ENCODE data around the gene SNAPC2.
"Not testable (repeated sequence)": the region's sequence is repeated elsewhere in the genome, so short reads cannot be mapped to it uniquely, and the experiment has no call there.

The SNAPC2 gene

GRCh38 chr19:7910321-7911161 lies 9.6 kb upstream of the SNAPC2 start:
- DNase-seq, result no peak

DNA sequence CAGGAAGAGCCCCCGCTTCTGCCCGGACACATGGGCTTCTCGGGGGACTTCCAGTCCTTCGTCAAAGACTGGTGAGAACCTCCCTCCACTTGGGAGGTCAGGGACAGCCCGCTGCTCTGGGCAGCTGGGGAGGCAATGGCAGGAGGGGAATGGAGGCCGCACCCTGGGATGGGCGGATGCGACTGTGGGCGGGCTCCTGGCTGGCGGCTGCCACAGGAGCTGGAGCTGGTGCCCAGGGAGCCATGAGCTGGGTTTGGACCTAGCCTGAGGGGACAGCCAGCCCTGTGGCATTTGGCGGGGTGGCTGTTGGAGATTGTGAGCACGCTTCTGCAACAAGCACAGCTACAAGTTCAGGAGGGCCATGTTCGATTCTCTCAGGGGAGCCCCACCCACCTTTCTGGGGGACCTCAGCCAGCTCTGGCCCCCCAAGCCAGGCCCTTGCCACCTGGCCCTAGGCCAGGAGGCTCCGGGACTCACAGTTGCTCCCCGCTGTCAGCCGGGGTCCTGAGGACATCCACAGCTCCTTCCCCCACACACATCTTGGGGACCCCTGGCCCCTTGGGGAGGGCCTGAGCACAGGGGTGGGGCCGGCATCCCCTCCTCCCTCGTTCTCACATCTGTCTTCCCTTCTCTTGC lies 8.5 kb upstream of the SNAPC2 start:
- DNase-seq, result no peak

DNA sequence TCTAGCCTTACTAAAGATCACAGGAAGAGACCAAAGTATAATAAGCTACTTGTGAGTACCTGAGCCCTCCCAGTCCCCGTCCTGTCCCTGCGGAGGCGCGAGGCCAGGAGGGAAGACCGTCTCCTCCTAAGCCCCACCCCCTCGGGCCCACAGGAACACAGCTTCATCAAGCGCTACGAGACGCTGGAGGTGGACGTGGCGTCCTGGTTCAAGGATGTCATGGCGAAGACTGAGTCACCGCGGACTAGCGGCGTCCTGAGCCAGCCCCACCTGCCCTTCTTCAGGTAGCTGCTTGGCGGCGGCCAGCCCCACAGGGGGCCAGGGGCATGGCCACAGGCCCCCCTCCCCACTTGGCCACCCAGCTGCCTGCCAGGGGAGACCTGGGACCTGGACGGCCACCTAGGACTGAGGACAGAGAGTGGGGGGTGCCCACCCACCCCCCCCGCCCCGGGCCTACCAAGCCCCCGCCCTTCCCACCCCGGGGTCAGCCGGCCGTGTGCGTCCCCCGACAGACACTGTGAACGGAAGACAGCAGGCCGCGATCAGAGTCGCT lies 7.9 kb upstream of the SNAPC2 start:
- no peak for DNase-seq

DNA sequence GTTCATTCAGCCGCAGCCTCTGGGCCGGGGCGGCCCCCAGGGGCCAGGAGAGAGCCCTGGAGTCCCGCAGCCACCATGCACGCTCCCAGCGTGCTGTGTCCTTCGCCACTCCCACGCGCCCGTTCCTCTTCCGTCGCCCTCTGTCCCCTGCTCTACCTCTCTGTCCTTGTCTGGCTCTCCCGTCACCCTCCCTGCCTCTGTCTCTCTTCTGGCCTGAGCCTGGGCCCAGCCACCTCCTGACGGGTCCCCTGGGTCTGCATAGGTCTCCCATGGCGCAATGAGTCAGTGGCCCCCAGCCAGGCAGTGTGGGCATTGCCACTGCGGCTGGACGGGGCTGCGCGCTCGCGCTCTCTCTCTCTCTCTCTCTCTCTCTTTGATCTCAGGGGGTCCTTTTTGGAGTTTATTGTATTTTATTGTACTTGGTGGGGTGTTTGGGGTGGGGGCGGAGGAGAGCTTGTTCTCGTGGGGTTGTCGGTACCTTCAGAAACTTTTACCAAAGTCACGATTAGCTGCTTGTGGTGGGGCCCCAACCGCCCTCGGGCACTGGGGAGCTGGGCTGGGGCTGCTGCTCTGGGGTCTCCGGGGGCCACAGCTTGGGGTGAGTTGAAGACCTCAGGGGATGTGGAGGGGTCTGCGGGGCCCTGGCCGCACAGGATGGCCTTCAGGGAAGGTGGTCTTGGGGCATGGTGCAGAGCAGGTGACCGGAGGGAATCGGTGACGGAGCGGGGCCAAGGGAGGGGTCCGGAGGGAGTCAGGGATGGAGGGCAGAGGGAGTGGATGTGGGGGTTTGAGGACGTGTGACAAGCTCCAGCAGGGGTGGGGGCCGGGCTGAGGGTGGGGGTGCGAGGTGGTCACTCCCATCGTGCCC lies 7.2 kb upstream of the SNAPC2 start:
- no peak for DNase-seq

GRCh38 chr19:7913652-7914051 lies 6.5 kb upstream of the SNAPC2 start:
- no peak for DNase-seq

DNA sequence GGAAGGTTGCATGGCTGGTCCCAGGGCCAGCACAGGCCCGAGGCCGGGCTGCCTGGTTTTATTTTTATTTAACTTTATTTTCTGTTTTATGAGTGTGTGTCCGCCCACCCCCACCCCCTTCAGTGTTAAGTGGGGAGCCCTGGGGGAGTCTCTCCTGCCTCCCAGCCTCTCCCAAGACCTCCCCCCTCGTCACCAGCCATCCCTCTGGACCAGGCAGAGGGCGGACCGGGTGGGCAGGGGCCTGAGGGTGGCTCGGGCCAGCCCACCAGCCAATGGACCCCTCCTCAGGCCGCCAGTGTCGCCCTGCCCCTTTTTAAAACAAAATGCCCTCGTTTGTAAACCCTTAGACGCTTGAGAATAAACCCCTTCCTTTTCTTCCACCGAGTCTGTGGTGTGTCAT lies 6.0 kb upstream of the SNAPC2 start:
- DNase-seq, result no peak

DNA sequence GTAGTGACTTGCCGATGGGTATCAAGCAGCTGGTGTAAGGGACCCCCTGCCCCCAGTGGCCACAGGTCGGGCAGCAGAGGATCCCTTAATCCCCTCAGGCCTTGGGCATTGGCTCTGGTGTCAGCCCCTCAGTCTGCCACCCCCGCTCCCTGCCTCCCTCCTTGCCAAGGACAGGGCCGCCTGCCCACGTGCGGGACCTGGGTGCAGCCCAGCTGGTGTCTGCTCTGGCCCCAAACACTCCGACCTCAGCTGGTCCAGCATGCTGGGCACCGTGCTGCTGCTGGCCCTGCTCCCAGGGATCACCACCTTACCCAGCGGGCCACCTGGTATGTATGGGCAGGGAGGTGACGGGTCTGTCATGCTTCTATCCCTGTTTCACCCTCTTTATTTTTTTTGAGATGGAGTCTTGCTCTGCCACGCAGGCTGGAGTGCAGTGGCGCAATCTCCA lies 5.5 kb upstream of the SNAPC2 start, which contains the start of gene TGFBR3L:
TSS of gene TGFBR3L (plus strand) at position 233 of the 448 bp plus-strand sequence.
- no peak for DNase-seq

GRCh38 chr19:7915250-7916102 lies 4.7 kb upstream of the SNAPC2 start:
- DNase-seq, result no peak

DNA sequence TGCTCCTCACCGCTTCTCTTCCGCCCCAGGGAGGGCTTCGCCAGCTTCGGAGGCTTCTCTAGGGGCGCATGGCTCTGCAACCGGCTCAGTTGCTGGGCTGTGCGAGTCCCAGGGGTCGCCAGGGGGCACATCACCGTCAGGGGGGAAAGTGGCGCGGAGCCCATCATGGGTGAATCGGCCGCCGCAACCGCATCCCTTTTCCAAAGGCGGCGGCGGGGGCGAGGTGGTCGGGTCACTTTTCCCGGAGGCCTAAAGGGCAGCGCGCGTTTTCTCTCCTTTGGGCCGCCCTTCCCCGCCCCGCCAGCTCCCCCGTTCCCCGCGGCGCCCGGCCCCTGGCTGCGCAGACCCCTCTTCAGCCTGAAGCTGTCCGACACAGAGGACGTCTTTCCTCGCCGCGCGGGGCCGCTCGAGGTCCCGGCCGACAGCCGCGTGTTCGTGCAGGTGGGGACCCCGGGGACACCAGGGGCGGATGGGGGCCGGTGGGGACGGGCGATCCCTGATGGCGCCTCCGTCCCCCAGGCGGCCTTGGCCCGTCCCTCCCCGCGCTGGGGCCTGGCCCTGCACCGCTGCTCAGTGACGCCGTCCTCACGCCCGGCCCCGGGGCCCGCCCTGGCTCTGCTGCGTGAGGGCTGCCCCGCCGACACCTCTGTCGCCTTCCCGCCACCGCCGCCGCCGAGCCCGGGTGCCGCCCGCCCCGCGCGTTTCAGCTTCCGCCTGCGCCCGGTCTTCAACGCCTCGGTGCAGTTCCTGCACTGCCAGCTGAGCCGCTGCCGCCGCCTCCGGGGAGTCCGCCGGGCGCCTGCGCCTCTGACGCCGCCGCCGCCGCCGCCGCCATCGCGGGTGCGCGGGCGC lies 3.8 kb upstream of the SNAPC2 start:
- peak; percentile 71 for DNase-seq

DNA sequence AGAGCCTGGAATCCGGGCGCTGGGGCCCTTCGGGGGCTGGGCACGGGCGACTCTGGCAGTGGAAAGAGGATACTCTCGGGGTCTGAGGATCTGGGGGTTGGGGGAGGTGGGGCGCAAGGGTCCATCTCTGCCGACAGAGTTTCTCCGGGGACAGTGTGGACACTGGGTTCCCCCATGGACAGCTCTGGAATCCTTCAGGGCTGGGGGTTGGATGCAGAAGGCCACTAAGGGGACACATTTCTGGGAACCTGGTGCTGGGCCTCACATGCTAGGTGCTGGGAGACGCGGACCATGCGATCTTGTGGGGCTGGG lies 3.2 kb upstream of the SNAPC2 start:
- DNase-seq, result no peak

DNA sequence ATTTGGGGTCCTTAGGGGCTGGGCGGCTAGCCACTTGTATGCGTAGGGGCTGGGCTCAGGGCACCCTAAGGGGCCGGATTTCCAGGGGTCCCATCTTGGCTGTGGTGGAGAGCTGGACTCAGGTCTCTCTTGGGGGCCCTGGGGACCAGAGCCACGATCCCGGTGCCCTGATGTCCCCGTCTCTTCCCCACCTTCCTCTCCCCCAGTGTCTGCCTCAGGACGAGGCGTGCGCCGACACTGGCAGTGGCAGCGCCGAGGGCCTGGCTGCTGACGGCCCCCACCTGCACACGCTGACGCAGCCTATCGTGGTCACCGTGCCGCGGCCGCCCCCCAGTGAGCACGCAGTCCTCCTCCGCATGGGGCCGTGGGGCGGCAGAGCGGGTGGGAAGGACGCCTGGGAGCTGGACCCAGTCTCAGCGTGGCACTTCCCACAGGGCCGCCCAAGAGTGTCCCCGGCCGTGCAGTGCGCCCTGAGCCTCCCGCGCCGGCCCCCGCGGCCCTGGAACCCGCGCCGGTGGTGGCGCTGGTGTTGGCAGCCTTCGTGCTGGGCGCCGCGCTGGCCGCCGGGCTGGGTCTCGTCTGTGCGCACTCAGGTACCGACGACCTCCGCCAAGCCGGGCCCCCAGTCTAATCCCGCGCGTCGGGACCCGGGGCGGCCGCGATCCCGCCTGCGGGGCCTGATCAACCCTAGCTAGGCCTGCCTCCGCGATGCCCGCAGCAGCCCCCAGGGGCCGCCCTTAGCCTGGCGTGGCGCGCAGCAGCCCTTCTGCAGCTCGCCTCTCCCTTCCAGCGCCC lies 2.7 kb upstream of the SNAPC2 start:
- peak; percentile 64 for DNase-seq

GRCh38 chr19:7918062-7918614 lies 2.0 kb upstream of the SNAPC2 start:
- not testable (repeated sequence) for DNase-seq

GRCh38 chr19:7918615-7919421 lies 1.3 kb upstream of the SNAPC2 start:
- no peak for DNase-seq

DNA sequence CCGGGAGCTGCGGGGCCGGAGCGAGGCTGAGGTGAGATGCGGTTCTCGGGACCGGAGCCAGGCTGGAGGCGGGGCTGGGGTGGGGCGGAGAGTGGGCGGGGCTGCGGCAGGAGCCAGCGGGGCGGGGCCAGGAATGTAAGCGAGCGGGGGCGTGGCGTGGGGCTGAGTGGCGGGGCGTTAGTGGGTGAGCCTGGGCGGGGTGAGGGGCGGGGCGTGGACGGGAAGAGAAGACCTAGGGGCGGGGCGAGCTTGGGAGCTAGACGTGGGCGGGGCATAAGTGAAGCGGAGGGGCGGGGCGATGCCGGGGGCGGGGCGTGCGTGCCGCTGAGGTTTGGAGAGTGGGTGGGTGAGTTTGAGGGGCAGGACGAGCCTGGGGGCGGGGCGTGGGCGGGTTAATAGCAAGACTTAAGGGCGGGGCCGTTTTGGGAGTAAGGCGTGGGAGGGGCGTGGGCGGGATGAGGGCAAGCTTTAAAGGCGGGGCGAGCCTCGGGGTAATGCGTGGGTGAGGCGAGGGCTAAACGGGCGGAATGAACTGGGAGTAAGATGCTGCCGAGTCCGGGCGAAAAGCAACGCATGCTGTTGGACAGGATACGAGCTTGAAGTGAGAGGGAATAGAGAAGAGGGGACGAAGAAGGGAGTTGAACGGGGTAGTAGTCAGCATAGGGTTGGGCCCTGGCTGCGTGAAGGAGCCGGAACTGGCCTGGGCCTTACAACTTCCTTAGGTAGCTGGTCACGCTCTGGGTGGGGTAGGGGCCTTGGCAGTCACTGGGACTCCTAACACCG lies 572 bp downstream of the SNAPC2 start:
- peak; percentile 99 for DNase-seq

- DNase-seq, result no peak
Measured at GRCh38 chr19:7921302-7921966, 1.3 kb downstream of the SNAPC2 start.

DNA sequence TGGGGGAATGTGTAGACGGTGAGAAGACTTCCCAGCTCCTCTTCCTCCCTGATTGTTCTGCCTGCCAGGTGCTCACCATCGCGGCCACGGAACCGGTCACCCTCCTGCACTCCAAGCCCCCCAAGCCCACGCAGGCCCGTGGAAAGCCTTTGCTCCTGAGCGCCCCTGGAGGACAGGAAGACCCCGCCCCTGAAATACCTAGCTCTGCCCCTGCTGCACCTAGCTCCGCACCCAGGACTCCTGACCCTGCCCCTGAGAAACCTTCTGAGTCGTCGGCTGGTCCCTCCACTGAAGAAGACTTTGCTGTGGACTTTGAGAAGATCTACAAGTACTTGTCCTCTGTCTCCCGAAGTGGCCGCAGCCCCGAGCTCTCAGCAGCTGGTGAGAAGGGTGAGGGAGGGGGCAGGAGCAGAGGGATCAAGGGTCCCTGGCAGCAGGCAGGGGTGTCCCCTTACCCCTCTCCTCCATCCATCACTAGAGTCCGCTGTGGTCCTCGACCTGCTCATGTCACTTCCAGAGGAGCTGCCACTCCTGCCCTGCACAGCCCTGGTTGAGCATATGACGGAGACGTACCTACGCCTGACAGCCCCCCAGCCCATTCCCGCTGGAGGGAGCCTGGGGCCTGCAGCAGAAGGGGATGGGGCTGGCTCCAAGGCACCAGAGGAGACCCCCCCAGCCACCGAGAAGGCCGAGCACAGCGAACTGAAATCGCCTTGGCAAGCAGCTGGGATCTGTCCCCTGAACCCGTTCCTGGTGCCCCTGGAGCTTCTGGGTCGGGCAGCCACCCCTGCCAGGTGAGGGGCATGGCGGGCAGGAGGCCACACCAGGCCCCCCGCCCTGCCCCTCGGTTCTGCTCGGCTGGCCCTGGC lies 2.1 kb downstream of the SNAPC2 start:
- no peak for DNase-seq

- no peak for DNase-seq
Measured at GRCh38 chr19:7922836-7923195, 2.7 kb downstream of the SNAPC2 start.
